Skeletal muscle satellite cell (primary cell): Measurements from ENCODE around the gene TMEM151B.
"Not testable (repeated sequence)": the region's sequence is repeated elsewhere in the genome, so short reads cannot be mapped to it uniquely, and the experiment has no call there.

ENCODE experiments used
- H3K27me3 ChIP-seq: 2 replicates; pipeline ENCODE4 v1.7.0; 2013; ENCODE audit warnings: low read length; ENCODE audit not compliant: control insufficient read depth, insufficient read depth
- H3K36me3 ChIP-seq: 2 replicates; pipeline ENCODE4 v1.7.0; 2013; ENCODE audit warnings: mild to moderate bottlenecking, control low read depth, low read length; ENCODE audit not compliant: insufficient read depth
- H3K4me1 ChIP-seq: 2 replicates; pipeline ENCODE4 v1.7.0; 2013; ENCODE audit warnings: low read length; ENCODE audit not compliant: control insufficient read depth, insufficient read depth
- H3K4me2 ChIP-seq: 2 replicates; pipeline ENCODE4 v1.7.0; 2013; ENCODE audit warnings: mild to moderate bottlenecking, low read length
- H3K4me3 ChIP-seq: 2 replicates; pipeline ENCODE4 v1.7.0; 2013; ENCODE audit warnings: low read length
- H3K9ac ChIP-seq: 2 replicates; pipeline ENCODE4 v1.7.0; 2013; ENCODE audit warnings: mild to moderate bottlenecking, low read depth, low read length, moderate library complexity
- H3K9me3 ChIP-seq: replicated peaks from 2 replicates; pipeline ENCODE4 v1.7.0; 2013; ENCODE audit warnings: mild to moderate bottlenecking, control low read depth, low read length

TMEM151B gene

DNA sequence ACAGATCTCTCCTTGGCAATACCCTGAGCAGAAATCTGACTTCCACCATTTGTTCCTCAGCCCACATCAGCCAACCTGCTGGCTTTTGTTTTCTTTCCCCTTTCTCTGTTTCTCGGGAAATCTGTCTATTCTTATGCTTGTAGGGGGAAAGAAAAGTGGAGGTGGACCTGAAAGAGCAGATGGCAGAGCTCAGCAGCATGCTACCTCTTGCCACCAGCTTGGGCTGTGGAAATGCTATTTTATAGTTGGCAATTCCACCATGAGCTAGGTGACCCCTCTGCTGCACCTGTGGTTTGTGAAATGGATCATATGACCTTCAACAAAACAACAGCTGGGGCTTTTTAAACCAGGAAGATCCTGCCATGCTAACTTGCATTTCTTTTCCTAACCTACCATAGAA, 65.4 kb downstream of the TMEM151B start:
- no peak overlapping the region for H3K9ac ChIP-seq
- no peak overlapping the region for H3K4me2 ChIP-seq
- H3K9me3 ChIP-seq = no peaks in the 10 kb centered on the region
- no peaks in the 10 kb centered on the region for H3K36me3 ChIP-seq
- peaks cover 72% of the 10 kb centered on the region for H3K27me3 ChIP-seq
- H3K4me3 ChIP-seq = no peak overlapping the region
- H3K4me1 ChIP-seq = no peaks in the 10 kb centered on the region

DNA sequence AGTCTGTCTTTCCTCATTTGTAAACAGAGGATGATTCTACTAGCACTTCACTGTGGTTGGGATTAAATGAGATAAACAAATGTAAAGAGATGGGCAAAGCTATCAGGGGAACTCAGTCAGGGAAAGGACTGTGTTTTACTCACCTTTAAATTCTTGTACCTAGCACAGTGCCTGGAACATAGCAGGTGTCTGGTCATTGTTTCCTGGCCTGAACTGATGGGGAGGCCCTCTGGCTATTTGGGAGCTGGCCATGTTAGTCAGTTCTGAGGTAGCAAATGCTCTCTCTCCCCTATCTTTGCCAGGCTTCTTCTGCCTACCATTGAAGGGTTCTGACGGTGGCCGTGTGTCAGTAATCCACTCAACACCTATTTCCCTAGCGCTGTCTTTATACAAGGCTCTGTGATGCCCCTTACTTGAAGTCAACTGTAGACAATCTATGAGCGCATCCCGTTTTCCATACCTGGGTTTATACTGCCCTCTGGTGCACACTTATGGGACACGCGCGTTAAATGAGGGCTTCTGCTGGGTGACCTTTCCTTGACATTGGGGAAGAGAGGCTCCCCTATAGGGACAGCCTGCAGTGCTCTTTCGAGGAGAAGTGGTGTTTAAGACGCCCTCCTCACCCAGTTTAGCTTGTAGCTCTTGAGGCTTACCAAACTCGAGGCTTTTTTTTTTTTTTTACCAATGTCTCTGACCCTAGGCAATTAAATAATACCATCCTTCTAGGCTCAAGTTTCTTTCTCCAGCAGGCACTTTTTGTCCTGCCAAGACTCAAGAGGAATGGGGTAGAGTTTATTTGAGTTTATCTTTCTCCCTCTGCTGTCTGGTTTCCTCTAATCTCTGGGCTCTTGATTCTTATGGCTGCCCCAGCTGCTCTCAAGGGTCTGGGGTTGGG, 68.2 kb downstream of the TMEM151B start:
- Histone ChIP-seq H3K9ac (no peak overlapping the region), H3K4me1 (no peaks in the 10 kb centered on the region), H3K9me3 (no peaks in the 10 kb centered on the region), H3K4me2 (no peak overlapping the region), H3K36me3 (no peaks in the 10 kb centered on the region), H3K27me3 (peaks cover 73% of the 10 kb centered on the region), H3K4me3 (no peak overlapping the region)

DNA sequence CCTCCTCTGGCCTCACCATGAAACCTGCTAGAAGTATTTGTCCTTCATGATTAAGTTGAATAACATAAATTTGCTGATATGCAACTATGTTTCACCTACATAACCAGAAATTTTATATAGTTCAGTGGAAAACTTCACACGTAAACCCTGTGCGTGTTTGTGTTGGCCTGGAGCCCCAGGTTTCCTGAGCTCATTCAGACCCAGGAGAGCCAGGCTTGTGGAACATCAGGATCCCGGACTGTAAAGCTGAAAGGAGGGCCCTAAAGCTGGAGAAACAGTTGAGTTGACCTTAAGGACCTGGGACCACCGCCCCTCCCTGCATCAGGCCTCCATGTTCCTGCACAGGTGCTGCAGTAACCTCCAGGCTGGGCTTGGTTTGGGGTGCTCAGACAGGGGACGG, 69.1 kb downstream of the TMEM151B start:
- no peak overlapping the region for H3K9ac ChIP-seq
- peaks cover 74% of the 10 kb centered on the region for H3K27me3 ChIP-seq
- no peak overlapping the region for H3K4me3 ChIP-seq

DNA sequence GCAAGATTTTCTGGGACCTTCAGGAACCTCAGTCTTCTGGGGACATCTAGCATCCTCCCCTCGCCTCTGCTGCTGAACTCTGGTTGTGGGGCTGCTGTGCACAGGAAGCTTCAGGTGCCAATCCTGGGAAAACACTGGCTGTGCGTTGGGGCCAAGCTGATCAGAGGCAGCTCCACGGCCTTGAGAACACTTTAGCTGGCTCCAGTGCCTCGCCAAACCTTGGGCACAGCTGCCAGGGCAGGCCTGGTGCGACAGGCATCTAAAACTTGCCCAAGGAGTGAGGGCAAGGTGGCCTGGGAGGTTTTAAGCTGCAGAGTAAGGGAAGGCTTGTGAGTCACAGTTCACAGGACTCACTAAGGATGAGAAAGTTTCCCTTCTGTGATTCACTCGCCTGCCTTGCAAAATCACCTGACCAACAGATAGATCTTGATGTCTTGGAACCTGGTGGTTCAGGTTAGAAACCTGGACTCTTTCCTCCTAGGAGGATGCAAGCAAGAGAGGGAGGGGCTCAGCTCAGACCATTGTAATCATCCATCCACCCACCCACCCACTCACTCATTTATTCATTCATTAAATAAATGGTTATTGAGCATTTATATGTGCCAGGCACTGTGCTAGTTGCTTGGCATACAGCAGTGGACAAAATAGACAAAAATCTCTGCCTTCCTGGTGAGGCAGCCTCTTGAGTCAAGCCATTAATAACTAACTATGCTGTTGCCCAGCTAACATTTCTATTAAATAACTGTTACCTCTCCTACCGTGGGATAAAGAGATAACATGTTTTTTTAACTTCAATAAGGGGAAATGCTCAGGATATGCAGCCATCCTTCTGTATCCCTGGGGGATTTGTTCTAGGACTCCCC, 69.7 kb downstream of the TMEM151B start:
- Histone ChIP-seq H3K27me3 (peaks cover 78% of the 10 kb centered on the region), H3K9ac (no peak overlapping the region)

More for the DNA sequence above, 69.1 kb downstream of the TMEM151B start:
- H3K4me1 ChIP-seq = no peaks in the 10 kb centered on the region
- no peaks in the 10 kb centered on the region for H3K9me3 ChIP-seq
- H3K36me3 ChIP-seq = no peaks in the 10 kb centered on the region
- H3K4me2 ChIP-seq = no peak overlapping the region

DNA sequence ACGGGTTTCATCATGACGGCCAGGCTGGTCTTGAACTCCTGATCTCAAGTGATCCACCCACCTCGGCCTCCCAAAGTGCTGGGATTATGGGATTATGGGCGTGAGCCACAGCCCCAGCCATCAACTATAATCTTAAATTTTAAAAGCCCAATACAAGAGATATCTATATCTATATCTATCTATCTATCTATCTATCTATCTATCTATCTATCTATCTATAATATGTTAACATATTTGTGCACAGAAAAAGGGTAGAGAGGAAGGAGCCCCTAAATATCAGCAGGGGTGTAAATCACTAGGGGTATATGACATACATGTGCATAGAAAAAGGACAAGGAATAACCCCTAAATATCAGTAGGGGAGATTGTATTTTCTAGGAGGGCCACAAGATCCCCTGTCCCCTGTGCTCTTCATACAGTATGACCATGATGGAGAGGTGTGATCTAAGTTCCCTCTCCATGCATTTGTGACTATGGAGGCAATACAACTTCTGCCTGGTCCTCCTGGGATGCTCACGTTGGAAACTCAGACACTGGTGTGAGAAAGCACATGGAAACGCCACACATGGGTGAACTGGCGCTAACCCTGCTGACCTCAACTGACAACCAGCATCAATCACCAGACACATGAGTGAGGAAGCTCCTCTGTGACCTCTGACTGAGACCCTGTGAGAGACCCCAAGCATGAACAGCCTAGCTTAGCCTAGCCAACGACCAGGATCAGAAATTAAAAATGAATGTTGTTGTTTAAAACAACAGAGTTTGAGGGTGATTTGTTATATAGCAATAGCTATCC, 71.0 kb downstream of the TMEM151B start:
- Histone ChIP-seq H3K9ac (no peak overlapping the region), H3K9me3 (no peaks in the 10 kb centered on the region), H3K4me3 (no peak overlapping the region), H3K4me2 (no peak overlapping the region), H3K4me1 (no peaks in the 10 kb centered on the region), H3K27me3 (peaks cover 79% of the 10 kb centered on the region), H3K36me3 (no peaks in the 10 kb centered on the region)

More for the DNA sequence above, 69.7 kb downstream of the TMEM151B start:
- H3K9me3 ChIP-seq = no peaks in the 10 kb centered on the region
- H3K4me3 ChIP-seq = no peak overlapping the region
- no peak overlapping the region for H3K4me2 ChIP-seq
- H3K36me3 ChIP-seq = no peaks in the 10 kb centered on the region
- H3K4me1 ChIP-seq = no peaks in the 10 kb centered on the region

DNA sequence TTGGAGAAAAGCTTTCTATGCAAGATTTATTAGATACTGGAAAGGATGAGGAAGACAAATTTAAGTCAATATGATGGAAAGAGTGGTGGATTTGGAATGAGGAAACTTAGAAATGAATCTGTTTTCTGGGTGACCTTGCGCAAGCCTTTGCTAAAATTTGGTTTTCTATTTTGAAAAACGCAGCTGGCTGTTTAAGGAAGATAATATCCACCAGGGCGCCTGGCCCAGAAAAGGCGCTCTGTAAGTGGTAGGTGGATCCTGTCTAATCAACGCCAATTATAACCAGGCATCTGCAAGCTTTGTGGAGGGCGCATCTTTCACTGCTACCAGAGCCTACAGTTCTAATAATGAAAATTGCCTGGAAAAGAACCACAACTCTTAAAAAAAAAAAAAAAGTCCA, 71.8 kb downstream of the TMEM151B start:
- no peaks in the 10 kb centered on the region for H3K9me3 ChIP-seq
- H3K4me3 ChIP-seq = no peak overlapping the region
- no peaks in the 10 kb centered on the region for H3K4me1 ChIP-seq
- peaks cover 72% of the 10 kb centered on the region for H3K27me3 ChIP-seq
- no peak overlapping the region for H3K4me2 ChIP-seq
- no peaks in the 10 kb centered on the region for H3K36me3 ChIP-seq
- H3K9ac ChIP-seq = no peak overlapping the region

DNA sequence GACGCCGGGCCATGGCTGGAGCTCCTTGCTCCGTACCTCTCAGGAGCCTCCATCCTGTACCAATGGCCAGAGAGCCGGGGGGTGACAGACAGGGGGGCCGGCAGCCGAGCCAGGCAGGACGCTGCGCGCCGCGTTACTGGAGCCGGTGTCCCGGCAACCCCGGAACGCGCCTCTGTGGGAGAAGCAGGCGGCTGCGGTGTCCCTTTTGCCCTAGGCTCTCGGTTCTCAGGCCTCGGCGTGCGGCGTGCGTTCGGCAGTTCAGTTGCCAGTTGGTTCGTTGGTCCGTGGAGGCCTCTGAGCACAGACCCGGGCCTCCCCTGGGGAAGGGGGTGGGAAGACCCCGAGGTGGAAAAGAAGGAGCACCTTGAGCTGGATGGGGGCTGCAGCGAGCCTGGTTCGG, 72.2 kb downstream of the TMEM151B start, which contains the start of gene SPATS1:
Gene SPATS1, plus strand, starts transcription at position 162 of the 400 bp plus-strand sequence. CDS start 446 bp downstream, outside the sequence.
- no peak within 1 kb of the TSS for H3K4me3 ChIP-seq
- peaks cover 67% of the 10 kb centered on the region for H3K27me3 ChIP-seq
- H3K9me3 ChIP-seq = no peaks in the 10 kb centered on the region
- no peaks in the 10 kb centered on the region for H3K36me3 ChIP-seq
- no peaks in the 10 kb centered on the region for H3K4me1 ChIP-seq
- H3K9ac ChIP-seq = no peak within 1 kb of the TSS
- no peak within 1 kb of the TSS for H3K4me2 ChIP-seq

DNA sequence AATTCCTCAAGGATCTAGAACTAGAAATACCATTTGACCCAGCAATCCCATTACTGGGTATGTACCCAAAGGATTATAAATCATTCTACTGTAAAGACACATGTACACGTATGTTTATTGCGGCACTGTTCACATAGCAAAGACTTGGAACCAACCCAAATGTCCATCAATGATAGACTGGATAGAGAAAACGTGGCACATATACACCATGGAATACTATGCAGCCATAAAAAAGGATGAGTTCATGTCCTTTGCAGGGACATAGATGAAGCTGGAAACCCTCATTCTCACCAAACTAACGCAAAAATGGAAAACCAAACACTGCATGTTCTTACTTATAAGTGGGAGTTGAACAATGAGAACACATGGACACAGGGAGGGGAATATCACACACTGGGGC, 76.6 kb downstream of the TMEM151B start:
- H3K4me2 ChIP-seq, H3K36me3 ChIP-seq, H3K4me1 ChIP-seq, H3K9ac ChIP-seq, H3K9me3 ChIP-seq, H3K4me3 ChIP-seq: not testable (repeated sequence)
- peaks cover 48% of the 10 kb centered on the region for H3K27me3 ChIP-seq

DNA sequence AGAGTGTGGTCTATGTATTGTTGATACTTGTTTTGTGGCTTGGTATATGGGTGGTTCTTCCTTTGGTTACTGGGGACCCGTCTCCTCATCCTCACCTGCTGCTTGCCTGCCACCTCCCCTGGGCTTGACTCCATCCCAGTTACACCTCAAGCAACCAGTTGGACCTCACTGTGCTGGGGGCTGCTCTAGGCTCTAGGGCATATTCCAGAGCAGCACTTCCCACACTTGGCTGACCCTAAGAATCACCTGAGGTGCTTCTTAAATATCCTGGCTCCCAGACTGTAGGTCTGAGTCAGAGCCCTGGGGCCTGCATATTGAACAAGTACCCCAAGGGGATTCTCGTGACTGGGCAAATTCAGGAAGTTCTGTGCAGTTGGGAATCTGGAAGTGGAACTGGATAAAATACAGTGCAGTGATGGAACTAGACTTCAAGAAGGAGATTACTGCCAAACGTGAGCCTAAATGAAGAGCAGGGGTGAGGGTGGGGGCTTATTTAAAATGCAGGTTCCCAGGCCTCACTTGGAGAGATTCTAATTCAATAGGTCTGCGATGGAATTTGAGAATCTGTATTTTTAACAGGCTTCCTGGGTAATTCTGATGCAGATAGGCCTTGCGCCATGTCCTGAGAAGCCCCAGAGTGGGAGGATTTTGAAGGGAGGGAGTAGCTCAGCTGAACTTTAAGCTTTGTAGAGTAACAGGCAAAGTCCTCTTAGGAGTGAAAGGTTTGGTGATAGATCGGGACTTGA, 79.8 kb downstream of the TMEM151B start:
- H3K4me3 ChIP-seq = no peak overlapping the region
- no peak overlapping the region for H3K9ac ChIP-seq
- H3K4me1 ChIP-seq = no peaks in the 10 kb centered on the region
- no peak overlapping the region for H3K4me2 ChIP-seq
- peaks cover 16% of the 10 kb centered on the region for H3K27me3 ChIP-seq
- no peaks in the 10 kb centered on the region for H3K9me3 ChIP-seq
- H3K36me3 ChIP-seq = no peaks in the 10 kb centered on the region

DNA sequence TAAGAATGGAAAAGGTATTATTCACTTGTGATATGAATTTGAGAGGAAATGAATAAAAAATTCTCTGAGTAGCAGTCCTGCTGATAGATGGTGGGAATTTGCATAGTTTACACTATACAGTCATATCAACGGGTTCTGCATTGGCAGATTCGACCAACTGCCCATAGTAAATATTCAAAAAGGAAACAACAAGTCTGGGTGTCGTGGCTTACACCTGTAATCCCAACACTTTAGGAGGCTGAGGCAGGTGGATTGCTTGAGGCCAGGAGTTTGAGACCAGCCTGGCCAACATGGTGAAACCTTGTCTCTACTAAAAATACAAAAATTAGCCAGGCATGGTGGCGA, 80.4 kb downstream of the TMEM151B start:
- H3K4me2 ChIP-seq, H3K4me1 ChIP-seq, H3K4me3 ChIP-seq, H3K9ac ChIP-seq, H3K9me3 ChIP-seq, H3K36me3 ChIP-seq: not testable (repeated sequence)
- H3K27me3 ChIP-seq = peaks cover 16% of the 10 kb centered on the region
